ENCODE measurements around the gene STX17. TPM values are rescaled to one million over a fixed set of nuclear protein-coding genes. Genes with fewer than 3 reads are reported as not detected.

STX17 gene
- total and polyA plus RNA-seq, 2 donors (not counting 3 experiments of a cell fraction or from before 2014, with no cell fraction given), result 5.3 to 17.6 TPM

DNA sequence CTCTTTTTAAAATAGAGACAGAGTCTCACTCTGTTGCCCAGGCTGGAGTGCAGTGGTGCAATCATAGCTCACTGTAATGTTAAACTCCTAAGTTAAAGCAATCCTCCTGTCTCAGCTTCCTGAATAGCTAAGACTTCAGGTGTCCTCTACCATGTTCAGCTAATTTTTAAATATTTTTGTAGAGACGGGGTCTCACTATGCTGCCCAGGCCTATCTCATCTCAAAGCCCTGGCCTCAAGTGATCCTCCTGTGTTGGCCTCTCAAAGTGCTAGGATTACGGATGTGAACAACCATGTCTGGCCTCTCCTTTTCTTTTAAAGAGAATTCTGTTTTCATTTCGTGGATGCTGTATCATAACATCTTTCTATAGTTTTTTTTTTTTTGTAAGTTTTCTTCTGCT, 11.7 kb downstream of the STX17 start:
- DNase-seq (ENCODE audit: low read depth, low spot score) (no peak), FAIRE-seq (no peak)
- Histone ChIP-seq H3K4me3 (replicated peaks in 1 of 3; ENCODE audit: insufficient read depth in 1 of 3, low read depth in 1 of 3, low read length in 3 of 3) (no peak overlapping the region), H3K36me3 (ENCODE audit: control insufficient read depth in 2 of 2, extremely low read depth in 1 of 2, insufficient read depth in 2 of 2, low read length in 2 of 2) (peaks cover 0 to 5% of the 10 kb centered on the region in 2 experiments), H3K9me3 (replicated peaks; ENCODE audit: control insufficient read depth, insufficient read depth, low read length) (no peaks in the 10 kb centered on the region), H2AFZ (ENCODE audit: low read depth, low read length) (no peak overlapping the region), H4K20me1 (replicated peaks; ENCODE audit: control insufficient read depth, extremely low read depth, insufficient read depth, low read length) (no peaks in the 10 kb centered on the region), H3K4me1 (ENCODE audit: control insufficient read depth, extremely low read depth, insufficient read depth, low read length) (no peaks in the 10 kb centered on the region), H3K4me2 (ENCODE audit: insufficient read depth, low read length) (no peak overlapping the region), H3K9ac (replicated peaks; ENCODE audit: extremely low read depth, insufficient read depth, low read length) (no peak overlapping the region), H3K27ac (ENCODE audit: insufficient read depth, low read depth, low read length) (no peak overlapping the region), H3K79me2 (ENCODE audit: control insufficient read depth, insufficient read depth, low read length) (no peaks in the 10 kb centered on the region), H3K9me1 (replicated peaks; ENCODE audit: control insufficient read depth, extremely low read depth, insufficient read depth, low read length) (no peaks in the 10 kb centered on the region), H3K27me3 (ENCODE audit: control insufficient read depth in 2 of 2, insufficient read depth in 2 of 2, low read length in 2 of 2) (no peaks in the 10 kb centered on the region)
- ChIA-PET POLR2A (interaction anchor here (0.6 kb wide), 1 partner anchor 13 kb away, joined by 3 read pairs; no protein-coding TSS in a partner anchor), CTCF (interaction anchor here (1.5 to 2.2 kb wide), 2 partner anchors 12 to 93 kb away, joined by 5 to 6 read pairs; partner anchors contain the start of gene STX17)
- TF ChIP-seq, protein P1, sequence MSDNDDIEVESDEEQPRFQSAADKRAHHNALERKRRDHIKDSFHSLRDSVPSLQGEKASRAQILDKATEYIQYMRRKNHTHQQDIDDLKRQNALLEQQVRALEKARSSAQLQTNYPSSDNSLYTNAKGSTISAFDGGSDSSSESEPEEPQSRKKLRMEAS (IDR thresholded peaks at IDR 0.05; ENCODE audit: insufficient read depth, insufficient read length), result no peak
- TF ChIP-seq FOS (IDR thresholded peaks at IDR 0.05; ENCODE audit: borderline replicate concordance, insufficient read depth, low read length) (no peak), EZH2 (IDR thresholded peaks at IDR 0.05; ENCODE audit: borderline replicate concordance, low read depth, low read length, severe bottlenecking) (no peak), POLR2AphosphoS5 (IDR thresholded peaks at IDR 0.05; ENCODE audit: insufficient read depth, low read depth, low read length) (no peak), GATA2 (IDR thresholded peaks at IDR 0.05; ENCODE audit: insufficient read depth, insufficient read length, low read depth, low read length) (no peak), MYC (IDR thresholded peaks at IDR 0.05; ENCODE audit: low read depth, low read length) (no peak), POLR2A (IDR thresholded peaks at IDR 0.05; ENCODE audit: low read depth, low read length) (no peak), JUN (IDR thresholded peaks at IDR 0.05; ENCODE audit: borderline replicate concordance, insufficient read depth, insufficient read length, low read depth) (no peak)
- TF ChIP-seq, protein P2, sequence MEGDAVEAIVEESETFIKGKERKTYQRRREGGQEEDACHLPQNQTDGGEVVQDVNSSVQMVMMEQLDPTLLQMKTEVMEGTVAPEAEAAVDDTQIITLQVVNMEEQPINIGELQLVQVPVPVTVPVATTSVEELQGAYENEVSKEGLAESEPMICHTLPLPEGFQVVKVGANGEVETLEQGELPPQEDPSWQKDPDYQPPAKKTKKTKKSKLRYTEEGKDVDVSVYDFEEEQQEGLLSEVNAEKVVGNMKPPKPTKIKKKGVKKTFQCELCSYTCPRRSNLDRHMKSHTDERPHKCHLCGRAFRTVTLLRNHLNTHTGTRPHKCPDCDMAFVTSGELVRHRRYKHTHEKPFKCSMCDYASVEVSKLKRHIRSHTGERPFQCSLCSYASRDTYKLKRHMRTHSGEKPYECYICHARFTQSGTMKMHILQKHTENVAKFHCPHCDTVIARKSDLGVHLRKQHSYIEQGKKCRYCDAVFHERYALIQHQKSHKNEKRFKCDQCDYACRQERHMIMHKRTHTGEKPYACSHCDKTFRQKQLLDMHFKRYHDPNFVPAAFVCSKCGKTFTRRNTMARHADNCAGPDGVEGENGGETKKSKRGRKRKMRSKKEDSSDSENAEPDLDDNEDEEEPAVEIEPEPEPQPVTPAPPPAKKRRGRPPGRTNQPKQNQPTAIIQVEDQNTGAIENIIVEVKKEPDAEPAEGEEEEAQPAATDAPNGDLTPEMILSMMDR (IDR thresholded peaks at IDR 0.05; ENCODE audit: extremely low read depth in 1 of 2, insufficient read depth in 1 of 2, low read depth in 1 of 2, low read length in 2 of 2), result no peak
- dilution Hi-C loops (cut with MboI; ENCODE audit: extremely low pct_ligation_motif_present, low sequenced_read_pairs), result no loop called here
- BruUV-seq (replicated peaks), result no TSS peak
- intact Hi-C loops (cut with micrococcal nuclease), result no loop called here
